ENCODE measurements around the gene CHMP5. TPM values are rescaled to one million over a fixed set of nuclear protein-coding genes. Genes with fewer than 3 reads are reported as not detected.

Gene CHMP5
- total RNA-seq, 3 donors from 2014 or later (not counting 1 experiment from before 2014, with no cell fraction given) = 21.3 to 24.5 (median 24.0) TPM

- Mint-ChIP-seq H3K9me3 (no peaks in the 10 kb centered on the region), H3K36me3 (peaks cover 27% of the 10 kb centered on the region), H3K4me3 (no peak overlapping the region), H3K27me3 (ENCODE audit: low read depth in 2 of 2) (no peaks in the 10 kb centered on the region), H3K4me1 (no peaks in the 10 kb centered on the region), H3K27ac (peak overlapping the region in 1 of 2 donors; percentile 4)
- Histone ChIP-seq H3K4me1 (ENCODE audit: control insufficient read depth, insufficient read depth, low read length) (no peaks in the 10 kb centered on the region), H3K36me3 (ENCODE audit: control insufficient read depth, insufficient read depth, low read length) (peaks cover 59% of the 10 kb centered on the region), H3K9me3 (ENCODE audit: control insufficient read depth, insufficient read depth, low read length) (no peaks in the 10 kb centered on the region), H3K27ac (ENCODE audit: low read length) (no peak overlapping the region), H3K27me3 (ENCODE audit: control insufficient read depth, insufficient read depth, low read length) (no peaks in the 10 kb centered on the region), H3K4me3 (ENCODE audit: low read length) (no peak overlapping the region)
- intact Hi-C loops (cut with micrococcal nuclease) = no loop called here
- 86% methylated on average over 3 of the region's 3 CpGs for WGBS (ENCODE audit: insufficient coverage)
- DNase-seq = no peak
- TF ChIP-seq CTCF (IDR thresholded peaks at IDR 0.05) = no peak
- ATAC-seq = no peak
These were observed 66.6 kb downstream of the CHMP5 start for GRCh38 chr9:33331377-33331891.

Other genes starting within 250 kb of the CHMP5 start
- gene DNAJA1, start 239.8 kb upstream of the CHMP5 start, total RNA-seq = 100 to 1,000 TPM; 150 to 244 (median 192) TPM
- gene SMU1, start 188.4 kb upstream of the CHMP5 start, total RNA-seq = 10 to 100 TPM; 21.9 to 23.2 (median 22.1) TPM
- gene B4GALT1, start 97.7 kb upstream of the CHMP5 start, total RNA-seq = 100 to 1,000 TPM; 122 to 143 (median 128) TPM
- not detected for gene SPINK4, start 24.9 kb upstream of the CHMP5 start, total RNA-seq
- 100 to 1,000 TPM in 1 of 3 donors, 10 to 100 TPM in 2; 83.4 to 102 (median 93.4) TPM for gene BAG1, start 341 bp upstream of the CHMP5 start, total RNA-seq
- gene NFX1, start 25.5 kb downstream of the CHMP5 start, total RNA-seq = 10 to 100 TPM; 33.0 to 38.8 (median 38.5) TPM
- gene AQP7, start 137.5 kb downstream of the CHMP5 start, total RNA-seq = not detected
- 10 to 100 TPM in 1 of 3 donors, 1 to 10 TPM in 2; 3.9 to 12.7 (median 6.1) TPM for gene AQP3, start 182.5 kb downstream of the CHMP5 start, total RNA-seq
- gene NOL6, start 208.9 kb downstream of the CHMP5 start, total RNA-seq = 10 to 100 TPM; 34.2 to 42.2 (median 38.2) TPM